Left lung (tissue), 10 donors: ENCODE measurements around the gene GDPD4. TPM values are rescaled to one million over a fixed set of nuclear protein-coding genes. Genes with fewer than 3 reads are reported as not detected.

Experiments used
- ATAC-seq: fragments of 200-7000 bp; cut with Tn5 transposase; one replicate; pipeline ENCODE4 v1.9.1; 2020; ENCODE audit warnings: moderate library complexity
- DNase-seq, 4 donors: peaks; one replicate each; pipeline ENCODE4 v3.0.0-alpha.2; 2013 to 2020
- H3K27ac ChIP-seq, 2 donors: fragments of 200-600 bp; sonication (generic) in 1 of 2; one replicate each; pipeline versions ENCODE4 v1.5.0 to v1.8.0; 2020 to 2021
- H3K27me3 ChIP-seq, 2 donors: fragments of 200-600 bp; sonication (generic) in 1 of 2; one replicate each; pipeline versions ENCODE4 v1.5.0 to v1.8.0; 2020 to 2021
- H3K36me3 ChIP-seq, 2 donors: fragments of 200-600 bp; sonication (generic) in 1 of 2; one replicate each; pipeline versions ENCODE4 v1.5.0 to v1.8.0; 2020 to 2021
- H3K4me1 ChIP-seq, 2 donors: fragments of 200-600 bp; one replicate each; pipeline ENCODE4 v1.8.0; 2021
- H3K4me3 ChIP-seq, 2 donors: fragments of 200-600 bp; sonication (generic) in 1 of 2; one replicate each; pipeline versions ENCODE4 v1.5.0 to v1.8.0; 2020 to 2021; ENCODE audit warnings: mild to moderate bottlenecking in 1 of 2
- H3K9me3 ChIP-seq, 2 donors: fragments of 200-600 bp; sonication (generic) in 1 of 2; one replicate each; pipeline versions ENCODE4 v1.5.0 to v1.8.0; 2020 to 2021
- CTCF ChIP-seq, 2 donors: fragments of 200-600 bp; sonication (generic) in 1 of 2; IDR thresholded peaks; one replicate each; pipeline versions ENCODE4 v1.5.0 to v1.8.0; 2021; ENCODE audit warnings: antibody characterized with exemption in 2 of 2
- intact Hi-C, 2 donors: fragments of 100-400 bp; cut with DNase I; formaldehyde crosslinking; loops; one replicate each; pipeline versions ENCODE4 v1.11.2 to v1.14.2; 2022
- polyA plus RNA-seq, 6 donors: library from polyadenylated mRNA; unstranded; fragments of 120-200 nt; gene quantifications; one replicate each; pipeline ENCODE4 v1.2.1, GENCODE V29; 2013; ENCODE audit not compliant: insufficient read length in 6 of 6
- total RNA-seq, 2 donors: library from RNA; stranded (reverse); fragmentation: NEBNext Ultra II Directional; extraction: Animal tissue kit (Norgen Biotek cat#: 25700); gene quantifications; one replicate each; pipeline ENCODE4 v1.2.1, GENCODE V29; 2021
- donor health status: DM: no; HTN: yes; CAD: no.
- donor health status: DM: no; HTN: no; CAD: no.

Gene GDPD4
- total and polyA plus RNA-seq, 8 donors = 0.34 to 0.78 (median 0.55) TPM; not detected in 2

GRCh38 chr11:77196961-77197360 lies 104.5 kb downstream of the GDPD4 start:
- Histone ChIP-seq H3K4me3 (no peak overlapping the region), H3K4me1 (no peaks in the 10 kb centered on the region), H3K36me3 (no peaks in the 10 kb centered on the region), H3K27ac (no peak overlapping the region), H3K27me3 (peaks cover 0 to 2% of the 10 kb centered on the region in 2 donors), H3K9me3 (no peaks in the 10 kb centered on the region)
- ATAC-seq (no peak), DNase-seq (peak in 1 of 4 donors; percentile 19)
- TF ChIP-seq CTCF (IDR thresholded peaks at IDR 0.05) = no peak
- intact Hi-C loops = loop anchor here in 1 of 2 donors (5.0 kb wide), 1 partner anchor 345 kb away; no protein-coding TSS in a partner anchor

GRCh38 chr11:77195071-77195755 lies 106.3 kb downstream of the GDPD4 start:
- no peak for TF ChIP-seq CTCF (IDR thresholded peaks at IDR 0.05)
- H3K9me3 ChIP-seq = no peaks in the 10 kb centered on the region
- H3K27me3 ChIP-seq = peaks cover 0 to 5% of the 10 kb centered on the region in 2 donors
- ATAC-seq (no peak), DNase-seq (peak in 1 of 4 donors; percentile 6)
- intact Hi-C loops = loop anchor here in 1 of 2 donors (5.0 kb wide), 1 partner anchor 347 kb away; no protein-coding TSS in a partner anchor
- H3K4me3 ChIP-seq = no peak overlapping the region
- no peaks in the 10 kb centered on the region for H3K36me3 ChIP-seq
- no peaks in the 10 kb centered on the region for H3K4me1 ChIP-seq
- H3K27ac ChIP-seq = no peak overlapping the region

GRCh38 chr11:77193911-77194830 lies 107.3 kb downstream of the GDPD4 start:
- no peak overlapping the region for H3K27ac ChIP-seq
- ATAC-seq (no peak), DNase-seq (no peak)
- H3K4me3 ChIP-seq = no peak overlapping the region
- H3K36me3 ChIP-seq = peaks cover 0 to 3% of the 10 kb centered on the region in 2 donors
- no peak for TF ChIP-seq CTCF (IDR thresholded peaks at IDR 0.05)
- intact Hi-C loops = no loop called here
- no peaks in the 10 kb centered on the region for H3K9me3 ChIP-seq
- H3K27me3 ChIP-seq = peaks cover 0 to 5% of the 10 kb centered on the region in 2 donors
- no peaks in the 10 kb centered on the region for H3K4me1 ChIP-seq

- no peak for TF ChIP-seq CTCF (IDR thresholded peaks at IDR 0.05)
- Histone ChIP-seq H3K4me1 (no peaks in the 10 kb centered on the region), H3K27ac (no peak overlapping the region), H3K4me3 (no peak overlapping the region), H3K36me3 (peaks cover 0 to 4% of the 10 kb centered on the region in 2 donors), H3K9me3 (no peaks in the 10 kb centered on the region), H3K27me3 (peaks cover 0 to 5% of the 10 kb centered on the region in 2 donors)
- ATAC-seq = no peak
- no peak for DNase-seq
- intact Hi-C loops = no loop called here
Observed at GRCh38 chr11:77193167-77193566, 108.3 kb downstream of the GDPD4 start.
